H9 (cell line): ENCODE measurements around the gene NF1. TPM values are rescaled to one million over a fixed set of nuclear protein-coding genes. Genes with fewer than 3 reads are reported as not detected.
"Not testable (repeated sequence)": the region's sequence is repeated elsewhere in the genome, so short reads cannot be mapped to it uniquely, and the experiment has no call there.

Experiments
- DNase-seq: peaks from one replicate; pipeline ENCODE4 v3.0.0-alpha.2; 2017
- H2AFZ ChIP-seq: one replicate; pipeline ENCODE4 v1.6.1; 2013; ENCODE audit warnings: mild to moderate bottlenecking, low read length, control low read depth, moderate library complexity
- H2AK5ac ChIP-seq: 2 replicates; pipeline ENCODE4 v1.6.1; 2013; ENCODE audit warnings: low read length, control low read depth, mixed read lengths; ENCODE audit not compliant: insufficient read length
- H2BK120ac ChIP-seq: one replicate; pipeline ENCODE4 v1.6.1; 2013; ENCODE audit warnings: low read depth, mild to moderate bottlenecking, low read length, control low read depth, inconsistent platforms; ENCODE audit not compliant: poor library complexity, severe bottlenecking
- H2BK12ac ChIP-seq: 2 replicates; pipeline ENCODE4 v1.6.1; 2013; ENCODE audit warnings: low read length, control low read depth, mixed read lengths, low read depth; ENCODE audit not compliant: insufficient read length
- H2BK15ac ChIP-seq: 2 replicates; pipeline ENCODE4 v1.6.1; 2013; ENCODE audit warnings: low read depth, low read length, control low read depth
- H2BK20ac ChIP-seq: one replicate; pipeline ENCODE4 v1.6.1; 2013; ENCODE audit warnings: low read depth, mild to moderate bottlenecking, low read length, control low read depth, inconsistent platforms; ENCODE audit not compliant: poor library complexity, severe bottlenecking
- H2BK5ac ChIP-seq: 2 replicates; pipeline ENCODE4 v1.6.1; 2013; ENCODE audit warnings: low read length, control low read depth, mixed read lengths; ENCODE audit not compliant: insufficient read length
- H3K14ac ChIP-seq: 2 replicates; pipeline ENCODE4 v1.6.1; 2013; ENCODE audit warnings: low read length, control low read depth; ENCODE audit not compliant: insufficient read depth
- H3K18ac ChIP-seq: 2 replicates; pipeline ENCODE4 v1.6.1; 2013; ENCODE audit warnings: low read depth, mild to moderate bottlenecking, mixed read lengths, low read length, control low read depth; ENCODE audit not compliant: insufficient read length
- H3K23ac ChIP-seq: 2 replicates; pipeline ENCODE4 v1.6.1; 2013; ENCODE audit warnings: low read length, control low read depth, mixed read lengths, low read depth; ENCODE audit not compliant: insufficient read length
- H3K23me2 ChIP-seq: 2 replicates; pipeline ENCODE4 v1.6.1; 2013; ENCODE audit warnings: low read depth, mild to moderate bottlenecking, mixed read lengths, low read length, control low read depth; ENCODE audit not compliant: insufficient read length, poor library complexity, severe bottlenecking
- H3K27ac ChIP-seq: 2 replicates; pipeline ENCODE4 v1.5.1; 2013; ENCODE audit warnings: low read length, control low read depth, mixed read lengths, low read depth; ENCODE audit not compliant: insufficient read length
- H3K27me3 ChIP-seq: 2 replicates; pipeline ENCODE4 v1.6.1; 2013; ENCODE audit warnings: low read length, control low read depth, inconsistent platforms; ENCODE audit not compliant: insufficient read depth
- H3K4ac ChIP-seq: 2 replicates; pipeline ENCODE4 v1.6.1; 2013; ENCODE audit warnings: low read depth, mild to moderate bottlenecking, control low read depth, inconsistent platforms, low read length, moderate library complexity
- H3K4me1 ChIP-seq: 2 replicates; pipeline ENCODE4 v1.6.1; 2013; ENCODE audit warnings: low read length, control low read depth, inconsistent platforms; ENCODE audit not compliant: insufficient read depth
- H3K4me2 ChIP-seq: 2 replicates; pipeline ENCODE4 v1.6.1; 2013; ENCODE audit warnings: low read length, control low read depth, mixed read lengths; ENCODE audit not compliant: insufficient read length, insufficient read depth
- H3K56ac ChIP-seq: 2 replicates; pipeline ENCODE4 v1.6.1; 2013; ENCODE audit warnings: low read depth, mild to moderate bottlenecking, mixed read lengths, low read length, control low read depth; ENCODE audit not compliant: insufficient read length
- H3K79me1 ChIP-seq: 2 replicates; pipeline ENCODE4 v1.6.1; 2013; ENCODE audit warnings: low read depth, mild to moderate bottlenecking, moderate library complexity, low read length, control low read depth, inconsistent platforms; ENCODE audit not compliant: insufficient read depth, poor library complexity, severe bottlenecking
- H3K79me2 ChIP-seq: 2 replicates; pipeline ENCODE4 v1.6.1; 2013; ENCODE audit warnings: low read length, control low read depth, inconsistent platforms; ENCODE audit not compliant: insufficient read depth
- H3K9ac ChIP-seq: 2 replicates; pipeline ENCODE4 v1.6.1; 2013; ENCODE audit warnings: low read length, control low read depth, mixed read lengths; ENCODE audit not compliant: insufficient read length; ENCODE audit errors: extremely low read depth
- H3K9me3 ChIP-seq: one replicate; pipeline ENCODE4 v1.6.1; 2013; ENCODE audit warnings: low read depth, low read length, inconsistent platforms; ENCODE audit not compliant: control insufficient read depth
- H3T11ph ChIP-seq: one replicate; pipeline ENCODE4 v1.6.1; 2013; ENCODE audit warnings: mild to moderate bottlenecking, low read length, control low read depth, inconsistent platforms
- H4K20me1 ChIP-seq: one replicate; pipeline ENCODE4 v1.6.1; 2013; ENCODE audit not compliant: control insufficient read depth, insufficient read length, insufficient read depth
- H4K5ac ChIP-seq: 2 replicates; pipeline ENCODE4 v1.6.1; 2013; ENCODE audit warnings: low read depth, mild to moderate bottlenecking, mixed read lengths, low read length, control low read depth; ENCODE audit not compliant: insufficient read length
- H4K8ac ChIP-seq: replicated peaks from 2 replicates; pipeline ENCODE4 v1.6.1; 2013; ENCODE audit warnings: low read length, control low read depth, mixed read lengths, low read depth; ENCODE audit not compliant: insufficient read length
- H4K91ac ChIP-seq: 2 replicates; pipeline ENCODE4 v1.6.1; 2013; ENCODE audit warnings: low read depth, mild to moderate bottlenecking, moderate library complexity, mixed read lengths, low read length, control low read depth; ENCODE audit not compliant: insufficient read length
- H3K27ac Mint-ChIP-seq, 3 experiments: 2 replicates in 2 of 3; 3 replicates in 1 of 3; pipeline ENCODE4 v1.8.0; 2020 to 2021; ENCODE audit warnings: mixed read lengths in 3 of 3, mild to moderate bottlenecking in 1 of 3, moderate library complexity in 1 of 3
- H3K27me3 Mint-ChIP-seq: 2 replicates; pipeline ENCODE4 v1.8.0; 2021; ENCODE audit warnings: low read depth, mild to moderate bottlenecking, moderate library complexity, mixed read lengths
- H3K36me3 Mint-ChIP-seq, 3 experiments: 2 replicates in 2 of 3; 3 replicates in 1 of 3; pipeline ENCODE4 v1.8.0; 2020 to 2021; ENCODE audit warnings: low read depth in 3 of 3, mixed read lengths in 3 of 3; ENCODE audit not compliant: insufficient read depth in 1 of 3
- H3K4me1 Mint-ChIP-seq, 2 experiments: 2 replicates each; pipeline ENCODE4 v1.8.0; 2020; ENCODE audit warnings: mixed read lengths in 2 of 2
- H3K4me3 Mint-ChIP-seq, 2 experiments: 2 replicates in 1 of 2; 3 replicates in 1 of 2; pipeline ENCODE4 v1.8.0; 2020 to 2021; ENCODE audit warnings: mild to moderate bottlenecking in 2 of 2, mixed read lengths in 2 of 2, moderate library complexity in 1 of 2
- H3K9me3 Mint-ChIP-seq, 2 experiments: 2 replicates in 1 of 2; 3 replicates in 1 of 2; pipeline ENCODE4 v1.8.0; 2020; ENCODE audit warnings: mild to moderate bottlenecking in 2 of 2, mixed read lengths in 2 of 2, moderate library complexity in 1 of 2
- CTCF ChIP-seq: fragments of 200-600 bp; sonication (generic); conservative IDR thresholded peaks from 3 replicates; pipeline ENCODE4 v1.8.0; 2021; ENCODE audit warnings: antibody characterized with exemption, mild to moderate bottlenecking
- WGBS: extraction: QIAGEN DNeasy Blood & Tissue Kit; methylation state at CpG from one replicate; pipeline ENCODE4 v1.1.7; 2013; ENCODE audit warnings: missing lambda C conversion rate, low lambda C conversion rate, mixed read lengths; ENCODE audit not compliant: insufficient read length; ENCODE audit errors: extremely low coverage; 5-methylcytosine and 5-hydroxymethylcytosine counted together
- total RNA-seq: library from RNA; stranded (reverse); gene quantifications from 2 replicates; pipeline ENCODE4 v1.2.1, GENCODE V29; 2021

The NF1 gene
- total RNA-seq, 1 experiment from 2014 or later: 38.1 TPM

- Histone ChIP-seq H4K8ac (no peak overlapping the region), H3K9me3 (no peaks in the 10 kb centered on the region)
- no peaks in the 10 kb centered on the region for H3K4me1 Mint-ChIP-seq
Observed at GRCh38 chr17:31261601-31262000, 166.8 kb downstream of the NF1 start.

GRCh38 chr17:31262923-31263322 is 168.1 kb downstream of the NF1 start:
- not testable (repeated sequence) for H3T11ph ChIP-seq, DNase-seq, H3K27ac Mint-ChIP-seq, H3K4me1 ChIP-seq, H3K4me2 ChIP-seq, H2AFZ ChIP-seq, H3K14ac ChIP-seq, H3K9me3 Mint-ChIP-seq, H3K56ac ChIP-seq, H3K4me3 Mint-ChIP-seq, H3K18ac ChIP-seq, H2BK20ac ChIP-seq, H2BK120ac ChIP-seq, H3K79me1 ChIP-seq, H2BK12ac ChIP-seq, H3K4ac ChIP-seq, H4K20me1 ChIP-seq, H3K9me3 ChIP-seq, H3K79me2 ChIP-seq, H3K27ac ChIP-seq, H4K8ac ChIP-seq, H3K27me3 ChIP-seq, H3K23ac ChIP-seq, H3K9ac ChIP-seq, H4K91ac ChIP-seq, H2BK5ac ChIP-seq, H3K23me2 ChIP-seq, H3K4me1 Mint-ChIP-seq, H4K5ac ChIP-seq, H2AK5ac ChIP-seq, H3K27me3 Mint-ChIP-seq, H2BK15ac ChIP-seq
- H3K36me3 Mint-ChIP-seq: peaks cover 6 to 36% (median 32%) of the 10 kb centered on the region in 3 experiments; a peak in 6 of 7 replicates
- no CpG with 5 or more reads among the region's 1 CpG for WGBS

More at GRCh38 chr17:31261601-31262000, 166.8 kb downstream of the NF1 start:
- no peaks in the 10 kb centered on the region for H3K9me3 Mint-ChIP-seq
- Histone ChIP-seq H2AK5ac (no peak overlapping the region), H2BK12ac (no peak overlapping the region), H2BK5ac (no peak overlapping the region), H3K23ac (no peak overlapping the region), H3K14ac (no peak overlapping the region), H3K79me2 (no peaks in the 10 kb centered on the region), H3K4ac (no peak overlapping the region), H4K20me1 (no peaks in the 10 kb centered on the region), H3K4me2 (no peak overlapping the region), H2BK20ac (no peak overlapping the region), H3T11ph (no peak overlapping the region), H3K79me1 (no peaks in the 10 kb centered on the region), H2BK120ac (no peak overlapping the region), H3K4me1 (no peaks in the 10 kb centered on the region), H3K9ac (no peak overlapping the region), H3K27me3 (no peaks in the 10 kb centered on the region), H2BK15ac (no peak overlapping the region), H4K5ac (no peak overlapping the region), H3K18ac (no peak overlapping the region), H3K23me2 (no peaks in the 10 kb centered on the region), H3K56ac (no peak overlapping the region), H3K27ac (no peak overlapping the region), H2AFZ (no peak overlapping the region), H4K91ac (no peak overlapping the region)
- H3K36me3 Mint-ChIP-seq: peaks cover 2 to 27% (median 25%) of the 10 kb centered on the region in 3 experiments; a peak in 5 of 7 replicates
- no peak overlapping the region for H3K4me3 Mint-ChIP-seq
- no CpG with 5 or more reads among the region's 1 CpG for WGBS
- H3K27ac Mint-ChIP-seq: no peak overlapping the region; a peak in 1 of 7 replicates
- DNase-seq: no peak
- TF ChIP-seq CTCF: no peak
- H3K27me3 Mint-ChIP-seq: no peaks in the 10 kb centered on the region
